Ishikawa (cell line): ENCODE measurements around the gene DNAH3.

Source experiments
- CEBPB ChIP-seq: IDR thresholded peaks from 2 replicates; pipeline ENCODE4 v1.6.1; 2012
- CREB1 ChIP-seq: IDR thresholded peaks from 2 replicates; pipeline ENCODE4 v1.6.1; 2012; ENCODE audit warnings: low read depth
- EGR1 ChIP-seq: IDR thresholded peaks from 2 replicates; pipeline ENCODE4 v1.6.1; 2012
- EP300 ChIP-seq: IDR thresholded peaks from 2 replicates; pipeline ENCODE4 v1.6.1; 2012; ENCODE audit warnings: borderline replicate concordance
- FOXM1 ChIP-seq: IDR thresholded peaks from 2 replicates; pipeline ENCODE4 v1.6.1; 2012; ENCODE audit warnings: low read depth, borderline replicate concordance
- MAX ChIP-seq: IDR thresholded peaks from 2 replicates; pipeline ENCODE4 v1.6.1; 2012
- NFIC ChIP-seq: IDR thresholded peaks from 2 replicates; pipeline ENCODE4 v1.6.1; 2012
- RAD21 ChIP-seq: IDR thresholded peaks from 2 replicates; pipeline ENCODE4 v1.6.1; 2012; ENCODE audit warnings: low read depth
- REST ChIP-seq: IDR thresholded peaks from 2 replicates; pipeline ENCODE4 v1.6.1; 2012; ENCODE audit warnings: low read depth, mild to moderate bottlenecking
- TAF1 ChIP-seq: IDR thresholded peaks from 2 replicates; pipeline ENCODE4 v1.6.1; 2012; ENCODE audit warnings: low read depth, mild to moderate bottlenecking
- TCF12 ChIP-seq: IDR thresholded peaks from 2 replicates; pipeline ENCODE4 v1.6.1; 2012; ENCODE audit warnings: low read depth
- TEAD4 ChIP-seq: IDR thresholded peaks from 2 replicates; pipeline ENCODE4 v1.6.1; 2012
- USF1 ChIP-seq: IDR thresholded peaks from 2 replicates; pipeline ENCODE4 v1.6.1; 2012
- YY1 ChIP-seq: IDR thresholded peaks from 2 replicates; pipeline ENCODE4 v1.6.1; 2012; ENCODE audit warnings: low read depth
- ZBTB7A ChIP-seq: IDR thresholded peaks from 2 replicates; pipeline ENCODE4 v1.6.1; 2012; ENCODE audit warnings: low read depth

Gene DNAH3

GRCh38 chr16:20899477-20900298, 251.0 kb downstream of the DNAH3 start:
- no peak for TF ChIP-seq USF1
- no peak for TF ChIP-seq TCF12
- TF ChIP-seq ZBTB7A, result no peak
- no peak for TF ChIP-seq RAD21
- TF ChIP-seq EP300, result no peak
- TF ChIP-seq MAX, result no peak
- no peak for TF ChIP-seq CREB1
- TF ChIP-seq TAF1, result no peak
- TF ChIP-seq EGR1, result no peak
- no peak for TF ChIP-seq FOXM1
- TF ChIP-seq CEBPB, result no peak
- no peak for TF ChIP-seq NFIC
- no peak for TF ChIP-seq REST
- TF ChIP-seq TEAD4, result no peak
- TF ChIP-seq YY1, result no peak

- no peak for TF ChIP-seq TCF12
- TF ChIP-seq USF1, result no peak
- no peak for TF ChIP-seq YY1
- no peak for TF ChIP-seq CEBPB
- TF ChIP-seq TEAD4, result no peak
- TF ChIP-seq EP300, result no peak
- no peak for TF ChIP-seq FOXM1
- no peak for TF ChIP-seq TAF1
- no peak for TF ChIP-seq RAD21
- no peak for TF ChIP-seq MAX
- no peak for TF ChIP-seq ZBTB7A
- TF ChIP-seq CREB1, result no peak
Observed at GRCh38 chr16:20899071-20899470, 251.6 kb downstream of the DNAH3 start.

GRCh38 chr16:20897922-20898321, 252.7 kb downstream of the DNAH3 start:
- TF ChIP-seq ZBTB7A, result no peak
- TF ChIP-seq NFIC, result no peak
- no peak for TF ChIP-seq REST
- no peak for TF ChIP-seq TEAD4
- TF ChIP-seq CREB1, result no peak
- TF ChIP-seq RAD21, result no peak
- TF ChIP-seq CEBPB, result no peak
- no peak for TF ChIP-seq FOXM1
- TF ChIP-seq TCF12, result no peak
- TF ChIP-seq MAX, result no peak
- no peak for TF ChIP-seq YY1
- no peak for TF ChIP-seq EP300
- TF ChIP-seq EGR1, result no peak
- TF ChIP-seq TAF1, result no peak

GRCh38 chr16:20897253-20897897, 253.3 kb downstream of the DNAH3 start:
- no peak for TF ChIP-seq MAX
- no peak for TF ChIP-seq EGR1
- TF ChIP-seq CEBPB, result no peak
- no peak for TF ChIP-seq TCF12
- no peak for TF ChIP-seq USF1
- no peak for TF ChIP-seq FOXM1
- no peak for TF ChIP-seq ZBTB7A
- TF ChIP-seq RAD21, result no peak
- no peak for TF ChIP-seq EP300
- TF ChIP-seq TAF1, result no peak
- no peak for TF ChIP-seq NFIC
- no peak for TF ChIP-seq TEAD4
- no peak for TF ChIP-seq CREB1
- no peak for TF ChIP-seq YY1
- no peak for TF ChIP-seq REST
